ENCODE data around the gene COL11A2. TPM values are rescaled to one million over a fixed set of nuclear protein-coding genes. Genes with fewer than 3 reads are reported as not detected.
"Not testable (repeated sequence)": the region's sequence is repeated elsewhere in the genome, so short reads cannot be mapped to it uniquely, and the experiment has no call there.

The COL11A2 gene
- total RNA-seq: under 0.01 and 0.38 TPM in 2 replicates

DNA sequence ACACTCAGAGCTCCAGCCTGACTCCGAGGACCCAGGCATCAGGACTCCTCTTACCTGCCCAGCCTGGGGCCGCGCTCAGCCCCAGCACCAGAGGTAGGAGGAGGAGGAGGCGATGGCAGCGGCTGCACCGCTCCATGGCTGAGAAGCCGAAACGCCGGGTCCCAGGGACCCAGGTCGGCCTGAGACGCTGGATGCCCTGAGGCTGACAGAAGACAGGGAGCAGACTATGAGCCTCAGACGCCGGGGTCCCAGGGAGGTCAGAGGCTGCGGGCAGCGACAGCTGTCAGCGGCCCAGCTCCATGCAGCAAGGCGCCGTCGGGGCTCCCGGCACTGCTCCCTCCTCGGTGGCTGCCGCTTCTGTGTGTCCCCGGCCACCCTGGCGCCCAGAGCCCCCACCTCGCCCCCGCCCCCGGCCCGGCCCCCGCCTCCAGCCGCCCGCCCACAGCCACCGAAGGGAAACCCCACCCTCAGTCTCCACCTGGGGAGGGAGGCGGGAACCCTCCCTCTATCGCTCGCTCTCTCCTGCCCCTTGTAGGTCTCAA is at the start of gene COL11A2:
Gene COL11A2 (minus strand): TSS at position 363 of the 542 bp plus-strand sequence. CDS start 227 bp downstream, at position 136.
- no peak for DNase-seq (ENCODE audit: low read depth in 2 of 2)

DNA sequence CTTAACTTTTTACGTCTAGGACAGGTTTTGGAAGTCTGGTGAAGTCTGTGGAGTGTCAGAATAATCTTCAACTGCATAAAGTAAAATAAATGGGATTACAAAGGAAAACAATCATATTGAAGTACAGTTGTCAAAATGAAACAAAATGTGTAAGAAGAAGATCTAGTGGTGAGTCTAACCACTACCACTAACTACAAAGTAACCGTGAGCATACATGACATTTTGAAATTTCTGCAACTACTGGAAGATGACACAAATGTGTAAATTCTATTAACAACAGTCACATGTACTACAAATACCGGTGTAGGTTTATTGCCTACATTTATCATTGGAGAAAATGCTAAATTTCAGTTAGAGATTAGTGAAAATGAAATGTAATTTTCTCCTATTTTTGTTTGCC is 49.7 kb upstream of the COL11A2 start:
- no peak for DNase-seq (ENCODE audit: low read depth in 2 of 2)

DNA sequence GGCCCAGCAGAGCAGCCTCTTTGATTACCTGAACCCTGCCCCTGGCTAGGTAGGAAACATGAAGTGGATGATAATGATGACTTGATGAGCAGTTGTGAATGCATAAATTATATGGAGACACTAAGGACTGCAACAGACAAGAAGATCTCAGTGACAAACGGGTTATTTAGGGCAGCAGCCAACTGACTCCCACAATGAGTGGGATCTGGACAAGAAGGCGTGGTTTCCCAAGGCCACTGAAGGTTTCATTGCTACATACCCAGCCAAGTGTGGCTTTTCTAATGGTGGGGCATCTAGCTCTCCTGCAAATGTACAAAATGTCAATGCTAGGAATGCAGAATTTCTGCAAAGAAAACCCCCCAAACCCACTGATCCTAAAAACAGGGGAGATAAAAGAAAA is 45.5 kb upstream of the COL11A2 start:
- no peak for DNase-seq (ENCODE audit: low read depth in 2 of 2)

DNA sequence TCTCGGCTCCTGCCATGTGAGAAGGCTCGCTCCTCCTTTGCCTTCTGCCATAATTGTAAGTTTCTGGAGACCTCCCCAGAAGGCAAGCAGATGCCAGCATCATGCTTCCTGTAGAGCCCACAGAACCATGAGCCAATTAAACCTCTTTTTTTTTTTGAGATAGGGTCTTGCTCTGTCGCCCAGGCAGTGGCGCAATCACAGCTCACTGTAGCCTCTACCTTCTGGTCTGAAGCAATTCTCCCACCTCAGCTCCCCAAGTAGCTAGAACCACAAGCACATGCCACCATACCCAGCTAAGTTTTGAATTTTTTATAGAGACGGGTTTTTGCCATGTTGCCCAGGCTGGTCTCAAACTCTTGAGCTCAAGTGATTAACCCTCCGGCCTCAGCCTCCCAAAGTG is 44.6 kb upstream of the COL11A2 start:
- no peak for DNase-seq (ENCODE audit: low read depth in 2 of 2)

DNA sequence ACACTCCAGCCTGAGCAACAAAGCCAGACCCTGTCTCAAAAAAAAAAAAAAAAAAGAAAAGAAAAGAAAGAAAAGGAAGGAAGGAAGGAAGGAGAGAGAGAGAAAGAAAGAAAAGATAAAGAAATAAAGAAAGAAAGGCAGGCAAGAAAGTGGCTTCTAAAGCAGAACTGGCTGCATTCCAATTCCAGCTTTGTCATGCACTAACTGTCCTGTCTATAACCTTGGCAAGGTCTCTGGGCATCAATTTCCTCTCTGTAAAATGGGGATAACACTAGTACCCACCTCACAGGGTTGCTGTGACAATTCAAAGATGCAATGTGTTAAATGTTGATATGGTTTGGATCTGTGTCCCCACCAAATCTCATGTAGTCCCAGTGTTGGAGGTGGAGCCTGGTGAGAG is 44.1 kb upstream of the COL11A2 start:
- no peak for DNase-seq (ENCODE audit: low read depth in 2 of 2)

DNA sequence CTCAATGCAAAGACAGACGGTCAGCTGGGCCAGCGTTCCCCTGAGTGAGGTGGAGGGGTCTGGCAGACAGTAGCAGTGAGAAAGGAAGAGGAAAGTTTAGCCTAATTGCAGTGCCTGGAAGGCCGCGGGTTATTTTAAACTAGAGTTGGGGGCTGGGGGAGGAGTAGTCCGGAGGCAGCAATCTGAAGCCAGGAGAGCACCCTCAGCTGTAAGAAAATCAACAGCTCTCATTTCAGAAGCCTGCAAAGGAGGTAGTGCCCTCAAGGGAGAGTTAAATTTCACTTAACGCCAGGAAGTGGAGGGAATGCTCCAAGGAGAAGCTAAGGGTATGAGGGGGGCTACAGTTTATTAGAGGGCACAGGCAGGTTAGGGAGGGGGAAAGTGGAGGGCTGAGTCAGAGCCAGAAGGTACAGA is 43.0 kb upstream of the COL11A2 start:
- no peak for DNase-seq (ENCODE audit: low read depth in 2 of 2)

DNA sequence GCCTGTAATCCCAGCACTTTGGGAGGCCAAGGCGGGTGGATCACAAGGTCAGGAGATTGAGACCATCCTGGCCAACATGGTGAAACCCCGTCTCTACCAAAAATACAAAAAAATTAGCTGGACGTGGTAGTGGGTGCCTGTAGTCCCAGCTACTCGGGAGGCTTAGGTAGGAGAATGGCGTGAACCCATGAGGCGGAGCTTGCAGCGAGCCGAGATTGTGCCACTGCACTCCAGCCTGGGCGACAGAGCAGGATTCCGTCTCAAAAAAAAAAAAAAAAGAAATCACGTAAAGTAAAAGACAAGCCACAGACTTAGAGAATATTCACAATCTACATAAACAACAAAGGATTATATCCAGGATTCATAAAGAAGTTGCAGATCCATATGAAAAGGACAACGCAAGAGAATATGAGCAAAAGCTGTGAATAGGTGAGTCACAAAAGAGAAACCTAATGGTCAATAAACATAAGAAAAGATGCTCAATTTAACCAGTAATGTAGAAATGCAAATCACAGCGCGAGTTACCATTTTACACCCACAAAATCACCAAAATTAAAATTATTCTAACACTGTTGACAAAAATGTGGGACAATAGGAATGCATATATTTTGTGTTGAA is 34.3 kb upstream of the COL11A2 start:
- not testable (repeated sequence) for DNase-seq (ENCODE audit: low read depth in 2 of 2)

DNA sequence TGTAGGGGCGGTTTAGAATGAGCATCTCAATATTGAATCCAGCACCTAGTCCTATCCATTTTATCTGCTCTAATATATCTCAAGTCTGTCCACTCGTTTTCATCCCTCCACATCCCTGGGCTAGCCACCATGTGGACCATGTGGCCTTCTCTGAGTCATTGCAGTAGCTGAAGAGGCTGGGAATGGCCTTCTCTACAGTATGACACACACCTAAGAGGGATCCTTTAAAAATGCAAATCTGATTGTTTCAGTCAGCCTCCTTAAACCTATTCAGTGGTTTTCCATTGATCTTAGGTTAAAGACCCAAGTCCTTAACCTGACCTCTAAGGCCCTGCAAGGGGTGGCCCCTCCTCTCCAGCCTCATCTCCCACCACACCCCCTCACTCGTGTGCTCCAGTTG is 25.4 kb upstream of the COL11A2 start:
- DNase-seq (ENCODE audit: low read depth in 2 of 2): no peak

DNA sequence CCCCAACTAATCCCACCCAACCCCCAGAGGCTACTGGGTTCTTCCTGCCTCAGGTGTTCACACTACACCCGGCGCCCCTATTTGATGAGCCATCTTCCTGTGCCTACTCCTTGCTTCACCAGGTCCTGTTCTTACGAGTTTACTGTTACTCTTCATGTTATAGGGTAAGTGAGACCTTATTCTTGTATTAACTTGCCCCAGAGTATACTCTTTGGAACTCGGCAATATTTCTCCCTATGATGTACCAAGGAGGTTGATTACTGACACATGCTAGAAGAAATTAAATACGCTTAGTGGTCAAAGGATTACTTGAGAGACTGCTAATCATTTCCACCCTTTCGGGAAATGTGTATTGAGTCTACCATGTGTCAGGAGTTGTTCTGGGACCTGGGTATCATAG is 25.0 kb upstream of the COL11A2 start:
- no peak for DNase-seq (ENCODE audit: low read depth in 2 of 2)

DNA sequence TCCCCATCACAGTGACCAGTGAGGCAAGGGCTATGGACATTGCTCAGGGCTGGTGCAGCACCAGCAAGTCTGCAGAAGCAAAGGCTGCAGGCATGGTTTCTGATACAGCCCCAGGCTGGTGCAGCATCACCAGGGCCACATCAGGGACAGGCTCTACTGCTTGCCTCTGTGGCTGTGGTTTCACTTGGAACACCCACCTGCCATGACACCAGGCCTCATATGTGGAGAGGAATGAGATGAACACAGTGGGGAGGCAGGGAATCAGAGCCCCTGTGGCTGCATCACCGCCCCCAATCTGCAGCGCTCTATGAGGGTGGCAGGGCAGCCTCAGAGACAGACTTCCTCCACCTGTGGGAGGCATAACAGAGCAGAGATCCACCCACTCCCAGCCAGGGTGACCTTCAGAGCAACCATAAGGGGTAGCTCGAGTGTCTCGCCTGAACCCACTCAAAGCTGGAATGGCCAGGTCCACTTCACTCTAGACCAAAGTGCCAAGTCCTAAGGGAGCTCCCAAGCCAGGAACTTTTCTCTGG is 23.9 kb upstream of the COL11A2 start:
- no peak for DNase-seq (ENCODE audit: low read depth in 2 of 2)

DNA sequence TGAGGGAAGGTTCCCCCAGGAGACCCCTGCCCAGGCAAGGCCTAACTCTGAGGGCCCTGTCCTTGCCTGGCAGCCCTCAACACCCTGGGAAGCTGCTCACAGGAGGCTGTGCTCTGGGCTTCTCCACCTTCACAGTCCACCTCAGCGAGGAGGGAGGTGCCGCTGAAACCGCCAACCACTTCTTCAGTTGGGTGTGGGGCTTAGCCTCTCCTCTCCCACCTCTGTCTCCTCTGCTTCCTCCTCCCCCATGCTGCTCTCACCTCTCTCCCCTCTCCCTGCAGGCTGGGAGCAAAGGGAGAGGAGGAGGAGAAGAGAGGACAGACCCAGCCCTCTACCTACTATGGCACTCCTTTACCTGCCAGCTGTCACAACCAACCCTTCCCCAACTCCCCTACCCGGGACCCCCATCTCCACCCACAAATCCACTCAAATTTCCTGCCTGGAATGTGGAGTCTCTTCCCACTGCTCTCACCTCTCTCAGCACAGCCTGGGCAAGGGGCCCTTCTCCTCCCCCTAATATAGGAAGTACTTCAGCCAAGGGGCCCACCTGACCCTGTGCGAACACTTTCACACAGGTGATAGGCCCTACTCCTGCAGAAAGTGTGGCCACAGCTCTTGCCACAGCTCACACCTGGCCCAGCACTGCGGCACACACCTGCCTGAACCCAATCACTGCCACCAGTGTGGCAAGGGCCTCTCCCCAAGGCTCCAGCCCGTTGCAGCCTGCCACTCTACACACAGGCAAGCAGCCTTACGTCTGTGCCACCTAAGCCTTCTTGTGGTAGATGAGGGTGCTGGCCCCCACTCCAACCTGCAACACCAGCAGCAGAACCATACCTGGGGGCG is 23.2 kb upstream of the COL11A2 start:
- DNase-seq (ENCODE audit: low read depth in 2 of 2): no peak

DNA sequence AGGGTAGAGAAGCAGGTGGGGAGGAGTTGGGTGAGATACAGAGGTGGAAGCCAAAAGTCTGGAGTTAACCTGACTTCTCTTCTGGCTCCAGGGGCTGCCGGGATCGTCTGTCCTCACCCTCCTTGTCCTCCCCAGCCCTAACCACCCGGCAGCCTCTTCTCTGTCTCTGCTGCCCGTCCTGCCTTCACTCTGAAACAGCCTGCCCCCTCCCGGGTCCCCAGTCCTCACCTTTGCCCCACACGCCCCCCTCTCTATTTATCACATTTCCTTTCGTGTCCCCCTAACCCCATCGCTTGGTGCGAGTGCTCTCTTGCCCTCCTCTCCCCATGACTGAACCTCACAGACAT is 21.7 kb upstream of the COL11A2 start:
- DNase-seq (ENCODE audit: low read depth in 2 of 2): no peak

DNA sequence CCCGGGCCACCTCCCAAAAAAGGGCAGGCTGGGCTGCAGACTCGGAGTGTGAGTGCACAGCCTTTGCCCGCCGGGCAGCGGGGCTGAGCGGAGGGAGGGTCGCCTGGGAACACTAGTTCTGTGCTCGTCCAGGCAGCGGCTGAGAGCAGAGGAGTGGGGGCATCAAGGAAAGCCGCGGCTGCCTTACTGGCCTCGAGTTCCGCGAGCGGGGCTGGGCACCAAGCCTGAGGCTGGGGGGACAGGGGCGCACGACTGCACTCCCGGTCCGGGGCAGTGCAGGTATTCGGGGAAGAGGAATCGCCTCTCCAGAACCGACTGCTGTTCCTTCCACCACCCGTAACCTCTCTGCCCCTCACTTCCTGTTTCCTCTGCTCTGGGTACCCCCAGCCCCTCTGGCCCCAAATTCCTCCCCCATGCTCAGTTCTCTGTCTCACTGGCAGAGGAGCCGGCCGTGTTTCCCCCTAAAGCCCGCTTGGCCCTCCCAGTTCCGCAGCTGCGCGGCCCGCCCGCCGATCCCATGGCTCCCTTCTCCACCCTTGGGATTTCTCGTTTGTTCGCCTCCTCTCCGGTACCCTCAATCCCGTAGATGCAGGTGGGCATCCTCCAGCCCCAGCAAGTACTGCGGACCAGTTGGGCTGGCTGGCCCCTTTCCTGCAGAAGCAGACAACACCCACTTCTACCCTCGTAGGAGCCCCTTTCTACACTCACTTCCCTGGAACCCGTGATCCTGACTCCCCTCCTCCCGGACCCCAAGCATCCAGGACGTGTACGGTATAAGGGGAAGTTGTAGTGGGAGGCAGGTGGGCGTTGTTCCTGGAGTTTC is 21.1 kb upstream of the COL11A2 start:
- DNase-seq (ENCODE audit: low read depth in 2 of 2): no peak

DNA sequence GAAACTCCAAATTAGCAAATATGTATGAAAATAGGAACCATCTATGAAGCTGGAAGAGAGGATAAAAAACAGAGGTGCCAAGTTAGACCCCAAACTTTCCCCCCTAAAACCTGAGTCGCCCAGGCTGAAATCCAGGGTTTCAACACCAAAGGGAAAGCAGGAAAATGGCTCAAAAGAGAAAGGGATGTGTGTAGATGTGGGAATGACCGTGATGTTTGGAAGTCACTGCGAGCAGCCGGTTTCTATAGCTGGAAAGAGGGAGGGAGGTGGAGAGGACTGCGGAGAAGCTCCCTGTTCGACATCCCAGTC is 20.5 kb upstream of the COL11A2 start:
- DNase-seq (ENCODE audit: low read depth in 2 of 2): no peak

DNA sequence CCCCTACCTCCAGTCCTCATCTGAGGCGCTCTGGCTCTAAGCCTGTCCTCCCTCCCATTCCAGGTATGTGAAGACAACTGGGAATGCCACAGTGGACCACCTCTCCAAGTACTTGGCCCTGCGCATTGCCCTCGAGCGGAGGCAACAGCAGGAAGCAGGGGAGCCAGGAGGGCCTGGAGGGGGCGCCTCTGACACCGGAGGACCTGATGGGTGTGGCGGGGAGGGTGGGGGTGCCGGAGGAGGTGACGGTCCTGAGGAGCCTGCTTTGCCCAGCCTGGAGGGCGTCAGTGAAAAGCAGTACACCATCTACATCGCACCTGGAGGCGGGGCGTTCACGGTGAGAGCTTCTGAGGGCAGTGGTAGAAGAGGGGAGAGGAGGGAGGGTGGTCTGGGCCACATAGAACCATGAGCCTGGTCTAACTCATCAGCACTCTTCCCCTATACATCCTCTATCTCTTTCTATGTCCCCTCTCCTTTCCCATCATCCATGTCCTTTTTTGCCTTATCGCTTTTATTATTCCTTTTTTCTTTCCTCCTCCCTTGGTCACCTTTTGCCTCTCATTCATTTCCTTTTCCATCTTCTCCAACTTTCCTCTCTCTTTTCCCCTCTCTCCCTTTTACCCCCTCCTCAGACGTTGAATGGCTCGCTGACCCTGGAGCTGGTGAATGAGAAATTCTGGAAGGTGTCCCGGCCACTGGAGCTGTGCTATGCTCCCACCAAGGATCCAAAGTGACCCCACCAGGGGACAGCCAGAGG is 19.6 kb upstream of the COL11A2 start:
- DNase-seq (ENCODE audit: low read depth in 2 of 2): no peak

DNA sequence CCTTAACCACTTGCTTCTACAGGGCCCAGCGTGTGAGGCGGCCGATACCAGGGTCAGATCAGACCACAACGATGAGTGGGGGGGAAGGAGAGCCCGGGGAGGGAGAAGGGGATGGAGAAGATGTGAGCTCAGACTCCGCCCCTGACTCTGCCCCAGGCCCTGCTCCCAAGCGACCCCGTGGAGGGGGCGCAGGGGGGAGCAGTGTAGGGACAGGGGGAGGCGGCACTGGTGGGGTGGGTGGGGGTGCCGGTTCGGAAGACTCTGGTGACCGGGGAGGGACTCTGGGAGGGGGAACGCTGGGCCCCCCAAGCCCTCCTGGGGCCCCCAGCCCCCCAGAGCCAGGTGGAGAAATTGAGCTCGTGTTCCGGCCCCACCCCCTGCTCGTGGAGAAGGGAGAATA is 18.9 kb upstream of the COL11A2 start:
- no peak for DNase-seq (ENCODE audit: low read depth in 2 of 2)

DNA sequence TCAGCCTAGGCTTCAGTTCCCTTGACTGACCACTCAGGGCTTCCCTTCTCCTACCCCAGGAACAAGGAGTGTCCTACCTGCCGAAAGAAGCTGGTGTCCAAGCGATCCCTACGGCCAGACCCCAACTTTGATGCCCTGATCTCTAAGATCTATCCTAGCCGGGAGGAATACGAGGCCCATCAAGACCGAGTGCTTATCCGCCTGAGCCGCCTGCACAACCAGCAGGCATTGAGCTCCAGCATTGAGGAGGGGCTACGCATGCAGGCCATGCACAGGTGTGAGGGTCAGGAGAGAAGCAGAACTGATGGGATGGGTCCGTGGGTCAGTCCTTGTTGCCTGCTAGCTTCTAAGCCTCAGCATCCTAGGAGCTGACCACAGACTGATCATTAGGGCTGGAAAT is 17.6 kb upstream of the COL11A2 start:
- DNase-seq (ENCODE audit: low read depth in 2 of 2): no peak

DNA sequence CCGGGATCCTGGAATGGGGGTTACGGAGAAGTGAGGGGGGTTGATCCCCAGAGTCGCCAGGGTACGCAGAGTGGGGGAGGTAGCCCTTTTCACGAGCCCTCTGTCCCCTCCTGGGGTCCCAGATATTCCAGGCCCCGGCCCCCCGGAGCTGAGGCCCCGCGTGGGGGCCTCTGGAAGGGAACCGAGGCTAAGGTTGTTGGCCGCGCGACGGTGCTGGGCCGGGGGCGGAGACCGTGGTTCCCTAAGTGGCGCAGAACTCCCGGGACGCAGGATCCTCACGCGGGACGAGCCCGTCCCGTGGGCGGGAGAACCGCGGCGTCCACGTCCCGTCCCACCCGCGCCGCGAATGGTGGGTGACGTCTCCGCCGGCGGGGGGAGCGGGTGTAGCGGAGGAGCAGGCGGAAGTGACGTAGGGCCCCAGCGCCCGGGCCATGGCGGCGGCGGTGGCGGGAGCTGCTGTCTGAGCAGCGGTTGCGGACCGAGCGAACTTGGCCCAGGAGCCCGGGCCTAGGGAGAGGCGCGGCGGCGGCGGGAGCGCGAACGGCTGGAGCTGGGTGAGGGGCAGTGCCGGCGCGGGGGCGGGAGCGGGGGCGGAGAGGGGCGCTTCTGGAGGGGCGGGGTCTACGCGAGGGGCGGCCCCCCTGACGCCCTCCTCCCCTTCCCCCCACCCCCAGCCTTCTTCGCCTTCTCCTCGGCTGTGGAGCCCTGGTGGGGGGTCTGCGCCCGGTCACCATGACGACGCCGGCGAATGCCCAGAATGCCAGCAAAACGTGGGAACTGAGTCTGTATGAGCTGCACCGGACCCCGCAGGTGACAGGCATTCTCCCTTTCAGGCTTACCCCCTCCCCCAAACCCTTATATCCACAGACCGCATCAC is 16.1 kb upstream of the COL11A2 start, which contains the start of gene RING1:
Gene RING1 (plus strand): TSS at position 410 of the 877 bp plus-strand sequence. CDS start 323 bp downstream, at position 733.
- DNase-seq (ENCODE audit: low read depth in 2 of 2): peak in 1 of 2 donors; percentile 81

DNA sequence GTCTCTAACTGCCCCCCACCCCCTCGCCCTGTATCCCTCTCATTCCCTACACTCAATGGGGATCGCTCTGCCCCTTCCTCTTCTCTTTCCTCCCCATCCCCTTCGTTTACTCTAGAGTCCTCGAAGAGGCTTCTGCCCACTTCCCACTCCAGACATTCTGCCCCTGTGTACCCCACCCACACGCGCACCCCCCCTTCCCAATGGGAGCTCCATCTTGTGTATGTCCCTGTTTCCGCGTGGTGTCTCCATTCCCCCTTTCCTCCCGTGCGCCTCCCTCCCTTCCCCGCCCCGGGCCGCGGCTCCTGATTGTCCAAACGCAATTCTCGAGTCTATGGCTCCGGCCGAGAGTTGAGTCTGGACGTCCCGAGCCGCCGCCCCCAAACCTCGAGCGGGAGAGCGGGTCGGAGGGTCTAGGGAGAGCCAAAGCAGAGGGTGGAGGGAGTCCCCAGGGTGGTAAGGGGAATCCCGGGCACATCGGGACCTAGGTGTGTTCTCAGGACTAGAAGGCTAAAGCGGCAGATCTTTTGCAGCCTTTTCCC is 15.4 kb upstream of the COL11A2 start:
- DNase-seq (ENCODE audit: low read depth in 2 of 2): peak in 1 of 2 donors; percentile 57
